Activated CD8-positive, alpha-beta memory T cell treated with anti-CD3 and anti-CD28 coated beads for 36 hours (primary cell): Measurements from ENCODE around the gene SYP. TPM values are rescaled to one million over a fixed set of nuclear protein-coding genes. Genes with fewer than 3 reads are reported as not detected.

Source experiments
- CTCF ChIA-PET: fragments of 350-600 bp; sonication (Branson Sonifier 250); formaldehyde crosslinking; loops from one replicate; lab custom pipeline; 2021; ENCODE audit warnings: antibody characterized with exemption; lab: Charles Lee
- POLR2A ChIA-PET: fragments of 350-600 bp; sonication (Branson Sonifier 250); formaldehyde crosslinking; loops from one replicate; lab custom pipeline; 2021; ENCODE audit warnings: antibody characterized with exemption; lab: Charles Lee
- total RNA-seq, 2 experiments: library from RNA; stranded (reverse); gene quantifications; one replicate each; pipeline ENCODE4 v1.2.3, GENCODE V29; 2021

Gene SYP
- total RNA-seq: 1 to 10 TPM; 2.7 TPM

DNA sequence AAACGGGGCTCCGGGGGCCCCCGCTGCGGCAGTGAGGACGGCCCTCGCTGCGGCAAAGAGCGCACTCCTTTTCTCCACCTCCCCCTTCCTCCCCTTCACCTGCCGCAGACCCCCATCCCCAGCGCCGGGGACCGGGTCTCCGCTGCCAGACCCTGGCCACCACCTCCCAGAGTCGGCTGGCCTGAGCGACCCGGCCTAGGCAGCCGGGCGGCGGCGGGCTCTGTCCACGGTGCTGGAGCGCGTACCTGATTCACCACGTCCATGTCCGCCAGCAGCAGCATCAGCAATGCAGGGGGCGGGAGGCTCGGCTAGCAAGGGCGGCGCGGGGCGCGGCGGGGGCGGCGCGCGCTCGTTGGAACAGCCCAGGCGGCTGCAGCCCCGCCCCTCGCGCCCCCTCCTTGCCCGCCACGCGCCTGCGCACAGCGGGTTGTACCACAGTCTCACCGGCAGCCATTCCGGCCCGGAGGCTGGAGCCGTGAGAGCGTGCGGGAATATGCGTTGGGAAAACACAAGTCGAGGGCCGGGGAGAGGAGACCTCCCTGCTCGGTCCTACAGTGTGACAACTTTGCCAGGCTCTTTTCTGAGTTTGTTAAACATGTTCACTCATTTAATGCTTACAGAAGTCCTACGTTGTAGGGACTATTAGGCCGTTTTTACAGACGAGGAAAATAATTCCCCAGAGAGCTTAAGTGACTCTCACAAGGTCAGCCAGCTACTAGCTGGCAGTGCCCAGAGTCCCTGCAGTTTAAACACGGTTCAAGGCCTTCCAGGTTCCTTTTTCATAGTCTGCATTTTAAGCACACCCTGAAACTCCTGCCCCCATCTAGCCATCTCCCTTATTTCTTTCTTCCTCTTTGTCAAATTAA is at the start of gene SYP:
SYP (minus strand) TSS at position 288 of the 866 bp plus-strand sequence; CDS start at position 281, 7 bp downstream.
- POLR2A ChIA-PET: interaction anchor here (0.7 kb wide), 1 partner anchor 48 kb away, joined by 3 read pairs; no protein-coding TSS in a partner anchor
- CTCF ChIA-PET: no interaction called here

DNA sequence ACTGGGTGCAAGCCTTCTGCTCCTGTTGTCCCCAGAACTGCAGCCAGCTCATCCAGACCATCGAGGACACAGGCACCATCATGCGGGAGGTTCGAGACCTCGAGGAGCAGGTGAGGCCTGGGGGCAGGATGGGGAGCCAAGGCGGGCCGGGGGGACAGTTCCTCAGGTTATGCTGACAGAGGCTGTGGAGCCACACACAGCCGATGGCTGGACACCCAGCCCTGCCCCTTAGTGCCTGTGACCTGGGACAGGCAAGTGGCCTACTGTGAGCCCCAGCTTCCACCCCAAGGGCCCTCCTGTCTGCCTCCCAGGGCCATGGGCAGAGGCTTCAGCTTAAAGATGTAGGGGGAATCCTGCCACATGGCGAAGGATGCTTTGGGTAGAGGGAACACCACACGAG is 49.6 kb upstream of the SYP start:
- CTCF ChIA-PET: no interaction called here
- POLR2A ChIA-PET: no interaction called here

DNA sequence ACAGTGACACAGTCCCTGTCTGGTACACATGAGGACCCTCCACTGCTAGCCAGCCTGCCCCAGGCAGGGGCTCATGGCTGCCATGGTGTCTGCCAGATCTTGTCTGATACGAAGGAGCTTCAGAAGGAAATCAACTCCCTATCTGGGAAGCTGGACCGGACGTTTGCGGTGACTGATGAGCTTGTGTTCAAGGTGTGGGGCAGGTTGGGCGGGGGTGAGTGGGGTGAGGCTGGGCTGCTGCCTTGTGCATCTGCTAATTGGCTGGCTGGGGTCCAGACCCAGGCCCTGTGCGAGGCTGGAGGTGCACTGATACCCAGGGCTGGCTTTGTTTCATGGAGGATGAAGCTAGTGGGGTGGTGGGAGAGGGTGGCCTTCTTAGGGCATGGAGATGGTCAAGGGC is 49.1 kb upstream of the SYP start:
- CTCF ChIA-PET: no interaction called here
- POLR2A ChIA-PET: no interaction called here

DNA sequence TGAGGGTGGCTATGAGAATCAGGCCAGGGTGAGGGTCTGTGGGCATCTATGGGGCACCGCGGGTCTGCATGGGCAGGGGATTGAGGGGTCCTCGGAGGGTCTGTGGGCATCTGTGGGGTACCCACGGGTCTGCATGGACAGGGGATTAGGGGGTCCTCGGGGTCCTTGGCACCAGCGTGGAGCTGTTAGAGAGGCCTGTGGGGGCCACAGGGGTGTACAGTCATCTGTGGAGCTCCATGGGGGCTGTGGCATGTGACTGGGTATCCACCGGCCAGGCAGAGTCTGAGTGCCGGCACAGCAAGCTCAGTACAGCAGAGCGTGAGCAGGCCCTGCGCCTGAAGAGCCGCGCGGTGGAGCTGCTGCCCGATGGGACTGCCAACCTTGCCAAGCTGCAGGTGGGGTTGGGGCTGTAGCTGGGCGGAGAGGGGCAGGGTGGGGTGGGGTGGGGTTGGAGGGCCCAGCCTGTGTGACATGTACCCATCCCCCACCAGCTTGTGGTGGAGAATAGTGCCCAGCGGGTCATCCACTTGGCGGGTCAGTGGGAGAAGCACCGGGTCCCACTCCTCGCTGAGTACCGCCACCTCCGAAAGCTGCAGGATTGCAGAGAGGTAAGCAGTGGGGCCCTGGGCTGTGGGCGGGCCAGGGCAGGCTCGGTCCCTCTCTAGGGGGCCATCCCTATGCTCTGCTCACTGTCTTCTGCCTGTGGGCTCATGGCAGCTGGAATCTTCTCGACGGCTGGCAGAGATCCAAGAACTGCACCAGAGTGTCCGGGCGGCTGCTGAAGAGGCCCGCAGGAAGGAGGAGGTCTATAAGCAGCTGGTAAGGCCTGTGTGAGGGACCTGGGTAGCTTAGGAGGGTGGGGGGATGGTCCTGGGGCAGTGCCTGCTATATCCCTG is 48.2 kb upstream of the SYP start:
- ChIA-PET POLR2A (interaction anchor here (0.5 kb wide), 1 partner anchor 47 kb away, joined by 3 read pairs; no protein-coding TSS in a partner anchor), CTCF (no interaction called here)

DNA sequence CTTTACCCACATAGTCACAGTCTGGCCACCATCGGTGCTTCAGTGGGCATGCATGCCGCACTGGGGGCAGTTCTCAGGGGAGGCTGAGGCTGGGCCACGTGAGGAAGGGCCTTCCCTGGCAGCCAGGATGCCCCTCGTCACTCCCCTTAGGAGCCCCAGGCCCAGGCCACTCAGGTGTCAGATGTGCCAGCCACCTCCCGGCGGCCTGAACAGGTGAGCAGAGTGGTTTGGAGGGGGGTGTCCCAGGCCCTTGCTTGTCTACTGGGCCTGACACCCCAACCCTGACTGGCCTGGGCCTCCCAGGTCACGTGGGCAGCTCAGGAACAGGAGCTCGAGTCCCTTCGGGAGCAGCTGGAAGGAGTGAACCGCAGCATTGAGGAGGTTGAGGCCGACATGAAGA is 47.4 kb upstream of the SYP start:
- CTCF ChIA-PET: no interaction called here
- POLR2A ChIA-PET: no interaction called here

DNA sequence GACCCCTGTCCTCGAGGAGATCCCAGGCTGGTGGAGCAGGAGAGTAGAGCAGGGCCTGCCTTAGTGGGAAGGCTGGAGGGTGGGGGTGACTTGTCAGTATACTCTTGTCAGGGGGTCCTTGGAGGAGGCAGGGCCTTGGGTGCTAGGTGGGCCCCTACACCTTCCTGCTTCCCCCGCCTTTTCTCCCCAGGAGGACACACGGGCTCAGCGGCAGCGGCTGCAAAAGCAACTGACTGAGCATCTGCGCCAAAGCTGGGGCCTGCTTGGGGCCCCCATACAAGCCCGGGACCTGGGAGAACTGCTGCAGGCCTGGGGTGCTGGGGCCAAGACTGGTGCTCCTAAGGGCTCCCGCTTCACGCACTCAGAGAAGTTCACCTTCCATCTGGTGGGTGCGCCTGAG is 46.5 kb upstream of the SYP start:
- CTCF ChIA-PET: no interaction called here

DNA sequence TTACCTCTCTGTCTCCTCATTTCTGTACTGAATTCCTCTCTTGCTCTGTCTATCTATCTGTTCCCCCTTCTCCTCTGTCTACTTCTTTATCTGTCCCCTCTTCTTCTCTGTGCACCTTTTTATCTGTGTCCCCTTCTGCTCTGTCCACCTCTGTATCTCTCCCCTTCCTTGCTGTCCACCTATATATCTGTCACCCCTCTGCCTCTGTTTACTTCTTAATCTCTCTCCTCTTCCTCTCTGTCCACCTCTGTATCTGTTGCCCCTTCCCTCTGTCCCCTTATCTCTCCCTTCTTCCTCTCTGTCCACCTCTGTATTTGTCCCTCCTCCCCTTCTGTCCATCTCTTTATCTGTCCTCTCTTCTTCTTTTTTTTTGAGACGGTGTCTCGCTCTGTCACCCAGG is 44.2 kb upstream of the SYP start:
- POLR2A ChIA-PET: no interaction called here
- CTCF ChIA-PET: no interaction called here

More for the DNA sequence above, 46.5 kb upstream of the SYP start:
- POLR2A ChIA-PET: no interaction called here

DNA sequence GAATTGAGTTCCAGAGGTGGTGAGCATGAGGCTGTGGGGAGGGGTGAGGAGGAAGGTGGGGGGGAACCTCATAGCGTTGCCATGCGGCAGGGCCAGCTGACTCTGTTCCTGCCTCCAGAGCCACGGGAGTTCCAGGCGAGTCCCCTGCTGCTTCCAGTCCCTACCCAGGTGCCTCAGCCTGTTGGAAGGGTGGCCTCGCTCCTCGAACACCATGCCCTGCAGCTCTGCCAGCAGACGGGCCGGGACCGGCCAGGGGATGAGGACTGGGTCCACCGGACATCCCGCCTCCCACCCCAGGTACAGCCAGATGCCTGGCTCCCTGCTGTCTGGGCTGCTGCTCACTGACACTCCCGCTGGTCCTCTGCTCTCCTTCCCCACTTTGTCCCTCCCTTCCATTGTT is 43.2 kb upstream of the SYP start:
- ChIA-PET CTCF (no interaction called here), POLR2A (no interaction called here)

DNA sequence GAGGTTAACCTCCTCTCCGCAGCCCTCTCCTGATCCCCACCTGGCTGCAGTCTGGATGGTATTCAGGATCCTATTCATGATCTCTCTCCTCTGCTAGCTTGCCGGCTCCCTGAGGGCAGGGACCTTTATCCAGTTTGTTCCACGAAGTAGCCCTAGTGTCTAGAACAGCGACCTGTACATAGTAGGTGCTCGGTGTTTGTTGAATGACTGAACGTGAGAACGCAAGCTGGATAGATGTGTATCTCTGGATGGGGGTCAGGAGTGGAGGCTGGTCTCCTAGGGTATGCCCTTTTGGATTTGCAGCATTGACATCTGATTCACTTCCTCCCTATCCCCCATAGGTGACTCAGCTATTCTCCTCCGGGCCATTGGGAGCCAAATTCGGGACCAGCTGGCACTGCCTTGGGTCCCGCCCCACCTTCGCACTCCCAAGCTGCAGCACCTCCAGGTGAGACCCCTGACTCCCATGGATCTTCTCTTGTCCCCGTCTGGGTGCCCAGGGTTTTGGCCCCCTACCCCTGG is 42.6 kb upstream of the SYP start:
- POLR2A ChIA-PET: no interaction called here
- CTCF ChIA-PET: no interaction called here

DNA sequence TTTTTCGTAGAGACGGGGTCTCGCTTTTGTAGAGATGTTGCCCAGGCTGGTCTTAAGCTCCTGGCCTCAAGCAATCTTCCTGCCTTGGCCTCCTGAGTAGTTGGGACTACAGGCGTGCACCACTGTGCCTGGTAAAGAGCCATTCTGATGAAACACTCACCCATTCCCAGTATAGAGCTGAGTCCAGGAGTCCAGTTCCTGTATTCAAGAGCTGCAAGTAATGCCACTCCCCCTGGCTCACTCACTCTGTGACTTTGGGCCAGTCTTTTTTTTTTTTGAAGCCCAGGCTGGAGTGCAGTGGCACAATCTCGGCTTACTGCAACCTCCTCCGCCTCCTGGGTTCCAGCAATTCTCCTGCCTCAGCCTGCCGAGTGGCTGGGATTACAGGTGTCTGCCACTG is 38.7 kb upstream of the SYP start:
- ChIA-PET CTCF (no interaction called here), POLR2A (no interaction called here)

DNA sequence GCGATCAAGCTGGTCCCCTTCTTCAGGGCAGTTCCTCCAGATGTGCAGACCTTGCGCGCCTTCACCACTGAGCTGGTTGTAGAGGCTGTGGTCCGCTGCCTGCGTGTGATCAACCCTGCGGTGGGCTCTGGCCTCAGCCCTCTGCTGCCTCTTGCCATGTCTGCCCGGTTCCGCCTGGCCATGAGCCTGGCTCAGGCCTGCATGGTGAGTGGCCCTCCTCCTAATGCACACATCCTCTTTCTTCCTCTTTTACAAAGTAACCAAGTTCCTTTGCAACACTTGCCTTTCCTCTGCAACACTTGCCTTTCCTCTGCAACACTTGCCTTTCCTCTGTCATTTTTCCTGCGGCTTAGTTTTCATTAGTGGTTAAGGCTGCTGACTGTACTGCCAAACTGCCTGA is 37.1 kb upstream of the SYP start:
- CTCF ChIA-PET: no interaction called here

DNA sequence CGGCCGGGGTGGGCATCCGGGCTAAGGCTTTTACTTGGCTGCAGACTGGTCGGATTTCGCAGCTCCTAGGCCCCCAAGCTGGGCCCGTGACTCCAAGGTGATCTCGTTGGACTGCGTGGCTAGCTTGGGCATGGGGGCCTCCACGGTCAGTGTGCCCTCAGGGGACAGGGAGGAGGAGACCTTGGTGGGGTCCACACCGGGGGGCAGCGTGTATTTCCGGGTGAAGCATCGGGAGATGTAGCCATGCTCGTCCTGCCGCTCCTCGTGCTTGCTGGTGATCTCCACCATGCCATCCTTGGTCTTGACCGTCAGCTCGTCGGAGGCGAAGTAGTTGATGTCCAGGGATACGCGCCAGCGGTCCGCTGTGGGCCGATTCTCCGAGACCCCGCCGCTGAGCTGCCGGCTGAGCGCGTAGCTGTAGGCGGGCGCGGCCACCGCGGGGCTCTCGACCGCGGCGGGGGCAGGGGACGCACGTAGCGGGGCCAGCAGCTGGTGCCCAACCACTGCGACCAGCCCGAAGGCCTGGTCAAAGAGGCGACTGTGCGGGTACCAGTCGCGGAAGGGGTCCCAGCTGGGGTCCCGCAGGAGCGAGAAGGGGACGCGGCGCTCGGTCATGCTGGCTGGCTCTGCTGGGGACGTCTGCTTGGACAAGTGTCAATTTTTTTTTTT is 34.0 kb upstream of the SYP start:
- ChIA-PET POLR2A (no interaction called here), CTCF (no interaction called here)

More for the DNA sequence above, 37.1 kb upstream of the SYP start:
- POLR2A ChIA-PET: interaction anchor here (0.7 kb wide), 1 partner anchor 13 kb away, joined by 7 read pairs; no protein-coding TSS in a partner anchor

DNA sequence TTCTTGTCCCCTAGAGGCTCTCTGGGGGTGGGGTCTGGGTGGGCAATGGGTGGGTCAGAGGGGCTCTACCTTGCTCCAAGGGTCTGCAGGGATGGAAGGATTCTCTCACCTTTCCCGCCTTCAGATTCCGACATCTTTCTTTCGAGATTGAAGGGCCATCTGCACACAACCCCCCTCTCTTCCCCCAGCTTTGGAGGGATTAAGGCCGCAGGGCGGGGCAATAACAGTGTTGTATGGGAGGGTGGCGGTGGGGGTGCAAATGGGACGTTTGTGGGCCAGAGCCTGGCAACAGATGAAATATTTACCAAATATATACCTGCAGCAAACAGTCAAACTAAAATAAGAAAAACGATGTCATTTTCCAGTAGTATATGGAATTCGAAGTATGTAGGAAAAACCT is 33.2 kb upstream of the SYP start, which contains the start of gene CACNA1F:
CACNA1F (minus strand) TSS at position 165 of the 400 bp plus-strand sequence; CDS start at position 134, 31 bp downstream.
- CTCF ChIA-PET: no interaction called here
- POLR2A ChIA-PET: no interaction called here

DNA sequence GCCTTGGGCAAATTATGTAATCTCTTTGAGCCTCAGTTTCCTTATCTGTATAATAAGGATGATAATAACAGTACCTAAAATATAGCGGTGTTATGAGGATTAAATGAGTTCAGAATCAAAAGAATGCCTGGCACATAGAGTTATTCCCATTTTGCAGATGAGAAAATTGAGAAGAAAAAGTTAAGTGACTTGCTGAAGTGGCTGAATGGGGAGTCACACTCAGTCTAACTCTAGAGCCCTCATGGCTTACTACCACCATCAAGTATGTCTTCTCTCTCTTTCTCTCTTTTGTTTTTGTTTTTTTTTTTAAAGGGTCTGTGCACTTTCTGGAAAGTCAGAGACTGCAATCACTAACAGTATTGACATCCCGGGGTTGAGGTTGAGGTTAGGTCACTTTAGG is 32.5 kb upstream of the SYP start:
- ChIA-PET CTCF (no interaction called here), POLR2A (no interaction called here)

DNA sequence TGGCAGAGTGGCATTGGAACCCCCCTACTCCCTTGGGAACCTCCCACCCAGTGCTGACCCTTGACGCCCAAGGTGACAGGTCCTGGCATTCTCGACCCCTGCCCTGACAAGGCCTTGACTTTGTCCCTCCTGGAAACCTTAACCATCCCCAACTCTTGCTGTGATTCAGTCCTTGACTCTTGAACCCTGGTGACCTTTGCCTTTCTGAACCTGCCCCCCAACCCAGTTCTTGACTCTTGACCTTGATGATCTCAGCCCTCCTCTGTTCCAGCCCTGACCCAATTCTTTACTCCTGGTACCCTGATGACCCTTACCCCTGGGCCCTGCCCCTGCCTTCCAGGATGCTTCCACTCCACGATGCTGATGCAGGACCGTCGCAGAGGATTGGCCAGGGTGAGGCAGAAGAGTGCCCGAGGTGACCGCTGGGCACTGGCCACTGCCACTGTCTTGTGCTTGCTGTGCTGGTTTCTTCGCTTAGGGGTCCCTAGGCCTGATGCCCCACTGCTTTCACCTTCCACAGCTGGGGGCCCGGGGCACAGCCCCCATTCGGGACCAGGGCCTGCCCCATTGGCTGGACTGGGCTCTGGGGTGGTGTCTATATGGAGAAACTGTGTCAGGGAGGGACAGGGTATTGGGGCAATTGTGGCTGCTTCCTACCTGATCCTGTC is 31.5 kb upstream of the SYP start:
- CTCF ChIA-PET: interaction anchor here (1.0 kb wide), 1 partner anchor 41 kb away, joined by 3 read pairs; no protein-coding TSS in a partner anchor
- POLR2A ChIA-PET: no interaction called here

DNA sequence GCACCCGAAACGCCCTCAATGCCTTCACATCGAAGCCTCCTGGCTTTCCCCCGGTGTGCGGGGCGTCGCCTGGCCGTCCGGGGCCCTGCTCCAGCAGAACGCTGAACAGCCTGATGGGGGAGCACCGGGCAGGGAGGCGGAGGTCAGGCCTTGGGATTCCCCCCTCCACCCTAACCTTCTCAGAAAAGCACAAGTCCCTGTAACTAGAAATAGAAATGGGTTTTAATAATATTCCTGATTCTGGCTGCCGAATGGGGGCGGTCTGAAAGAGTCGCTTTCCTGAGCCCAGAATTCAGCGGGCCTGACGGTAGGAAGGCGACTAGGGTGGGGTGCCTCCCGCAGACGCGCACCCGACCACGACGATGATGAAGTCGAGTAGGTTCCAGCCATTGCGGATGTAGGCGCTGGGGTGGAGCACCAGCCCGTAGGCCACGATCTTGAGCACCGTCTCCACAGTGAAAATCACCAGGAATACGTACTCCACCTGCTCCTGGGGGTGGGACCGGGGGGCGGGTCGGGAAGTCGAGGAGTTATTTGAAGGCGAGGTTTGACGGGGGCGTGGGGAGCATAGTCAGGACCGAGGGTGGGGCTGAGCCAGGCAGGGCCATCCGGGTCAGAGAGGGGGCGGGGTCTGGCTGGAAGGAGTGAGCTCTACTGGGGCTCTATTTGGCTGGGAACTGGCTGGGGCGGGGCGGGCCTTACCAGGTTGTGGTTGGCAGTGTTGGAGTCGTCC is 30.7 kb upstream of the SYP start:
- ChIA-PET POLR2A (no interaction called here), CTCF (interaction anchor here (1.0 kb wide), 1 partner anchor 40 kb away, joined by 3 read pairs; no protein-coding TSS in a partner anchor)

DNA sequence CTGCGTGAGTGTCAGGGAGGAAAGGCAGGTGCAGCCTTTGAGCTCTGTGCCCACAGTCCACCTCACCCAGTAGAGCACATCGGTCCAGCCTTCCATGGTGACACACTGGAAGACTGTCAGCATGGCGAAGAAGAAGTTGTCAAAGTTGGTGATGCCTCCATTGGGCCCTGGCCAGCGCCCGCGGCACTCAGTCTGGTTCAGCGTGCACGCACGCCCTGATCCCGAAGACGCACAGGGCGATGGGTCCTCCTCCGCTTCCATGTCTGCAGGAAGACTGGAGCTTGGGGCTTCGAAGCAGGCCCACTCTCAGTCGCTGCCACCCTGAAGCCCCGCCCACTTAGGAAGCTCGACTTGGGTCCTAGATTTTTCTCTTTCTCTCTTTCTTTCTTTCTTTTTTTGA is 28.2 kb upstream of the SYP start:
- POLR2A ChIA-PET: no interaction called here
- CTCF ChIA-PET: no interaction called here

DNA sequence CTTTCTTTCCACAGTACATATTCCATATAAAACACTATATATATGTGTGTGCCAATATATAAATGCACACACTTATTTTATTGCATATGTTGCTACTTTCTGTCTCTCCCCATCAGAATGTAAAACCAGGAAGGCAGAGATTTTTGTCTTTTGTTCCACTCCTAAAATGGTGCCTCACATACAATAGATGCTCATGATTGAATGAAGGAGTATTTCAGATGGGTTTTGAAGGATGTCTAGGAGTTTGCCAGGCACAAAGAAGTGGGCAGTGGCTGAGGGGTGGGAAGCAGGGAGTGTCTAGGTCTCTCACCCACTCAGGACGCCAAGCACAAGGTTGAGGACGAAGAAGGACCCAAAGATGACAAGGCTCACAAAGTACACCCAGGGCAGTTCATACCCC is 27.7 kb upstream of the SYP start:
- ChIA-PET POLR2A (no interaction called here), CTCF (no interaction called here)
